SU-DHL-6 (cell line): ENCODE data around the gene ISLR2.

Source experiments
- CTCF ChIP-seq: fragments of 200-600 bp; sonication (generic); IDR thresholded peaks from one replicate; pipeline ENCODE4 v1.5.1; 2017; ENCODE audit warnings: antibody characterized with exemption, mild to moderate bottlenecking, low read length, moderate library complexity; ENCODE audit not compliant: insufficient read depth, poor library complexity, severe bottlenecking
- EZH2phosphoT487 ChIP-seq: fragments of 200-600 bp; sonication (generic), shearing (Covaris generic); conservative IDR thresholded peaks from 2 replicates; pipeline ENCODE4 v1.6.1; 2018; ENCODE audit warnings: mild to moderate bottlenecking, antibody characterized with exemption, low read length, moderate library complexity, mixed read lengths

GRCh38 chr15:74159773-74160172 is 29.4 kb downstream of the ISLR2 start:
- TF ChIP-seq CTCF (no peak), EZH2phosphoT487 (no peak)
